Measurements from ENCODE around the gene MALRD1.

GRCh38 chr10:19014498-19014897 lies 34.1 kb upstream of the MALRD1 start:
- TF ChIP-seq, protein P1, sequence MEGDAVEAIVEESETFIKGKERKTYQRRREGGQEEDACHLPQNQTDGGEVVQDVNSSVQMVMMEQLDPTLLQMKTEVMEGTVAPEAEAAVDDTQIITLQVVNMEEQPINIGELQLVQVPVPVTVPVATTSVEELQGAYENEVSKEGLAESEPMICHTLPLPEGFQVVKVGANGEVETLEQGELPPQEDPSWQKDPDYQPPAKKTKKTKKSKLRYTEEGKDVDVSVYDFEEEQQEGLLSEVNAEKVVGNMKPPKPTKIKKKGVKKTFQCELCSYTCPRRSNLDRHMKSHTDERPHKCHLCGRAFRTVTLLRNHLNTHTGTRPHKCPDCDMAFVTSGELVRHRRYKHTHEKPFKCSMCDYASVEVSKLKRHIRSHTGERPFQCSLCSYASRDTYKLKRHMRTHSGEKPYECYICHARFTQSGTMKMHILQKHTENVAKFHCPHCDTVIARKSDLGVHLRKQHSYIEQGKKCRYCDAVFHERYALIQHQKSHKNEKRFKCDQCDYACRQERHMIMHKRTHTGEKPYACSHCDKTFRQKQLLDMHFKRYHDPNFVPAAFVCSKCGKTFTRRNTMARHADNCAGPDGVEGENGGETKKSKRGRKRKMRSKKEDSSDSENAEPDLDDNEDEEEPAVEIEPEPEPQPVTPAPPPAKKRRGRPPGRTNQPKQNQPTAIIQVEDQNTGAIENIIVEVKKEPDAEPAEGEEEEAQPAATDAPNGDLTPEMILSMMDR (IDR thresholded peaks at IDR 0.05), result no peak
- TF ChIP-seq POLR2A (IDR thresholded peaks at IDR 0.05), result no peak
